ENCODE data around the gene PAGE2. TPM values are rescaled to one million over a fixed set of nuclear protein-coding genes. Genes with fewer than 3 reads are reported as not detected.
"Not testable (repeated sequence)": the region's sequence is repeated elsewhere in the genome, so short reads cannot be mapped to it uniquely, and the experiment has no call there.

The PAGE2 gene, protein sequence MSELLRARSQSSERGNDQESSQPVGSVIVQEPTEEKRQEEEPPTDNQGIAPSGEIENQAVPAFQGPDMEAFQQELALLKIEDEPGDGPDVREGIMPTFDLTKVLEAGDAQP
- total RNA-seq (2021; fragmentation: NEBNext Ultra II Directional; extraction: Animal tissue kit (Norgen Biotek cat#: 25700)) = under 1 TPM in 1 of 6 experiments, not detected in 5; 0.82 TPM
- long read RNA-seq = 0 reads

DNA sequence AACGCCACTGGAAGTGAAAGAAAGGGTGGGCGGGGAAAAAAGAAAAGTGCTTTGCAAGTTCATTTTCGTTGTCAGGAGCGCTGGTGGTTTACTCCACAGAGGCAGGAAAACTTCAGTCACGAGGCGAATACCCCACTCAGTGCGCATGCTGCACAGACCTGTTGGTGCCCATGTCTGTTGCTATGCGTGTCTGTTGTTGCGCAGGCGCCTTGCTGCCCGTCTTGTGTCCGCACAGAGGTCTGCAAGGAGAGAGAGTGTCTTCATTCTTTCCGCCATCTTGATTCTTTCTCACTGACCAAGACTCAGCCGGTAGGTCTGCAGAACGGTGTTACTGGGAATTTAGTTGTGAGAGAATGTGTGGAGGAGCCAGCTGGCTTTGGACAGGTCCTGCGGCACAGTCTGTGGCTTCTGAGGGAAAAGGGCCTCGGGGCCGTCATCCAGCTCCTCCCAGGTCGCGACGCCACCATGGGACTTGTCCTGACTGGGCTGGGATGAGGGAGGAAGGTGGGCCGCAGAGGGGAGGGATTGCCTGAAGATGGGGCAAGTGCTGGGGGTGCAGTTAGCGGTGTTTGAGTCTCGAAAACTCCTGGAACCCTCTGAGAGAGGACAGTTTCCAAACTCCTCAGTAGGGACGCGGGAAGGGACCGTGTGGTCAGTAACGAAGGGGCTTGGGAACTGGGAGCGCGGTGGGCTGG is at the start of gene PAGE2:
Gene PAGE2, plus strand, starts transcription at position 224 of the 695 bp plus-strand sequence. CDS start 1,003 bp downstream, outside the sequence.
- Mint-ChIP-seq H3K27me3 (ENCODE audit: insufficient read depth) (no peaks in the 10 kb centered on the region; the same call in 1 of the 2 replicates), H3K4me1 (ENCODE audit: low read depth) (no peaks in the 10 kb centered on the region), H3K9me3 (no peaks in the 10 kb centered on the region), H3K4me3 (no peak within 1 kb of the TSS), H3K36me3 (ENCODE audit: low read depth) (no peaks in the 10 kb centered on the region), H3K27ac (no peak within 1 kb of the TSS)
- no peak for DNase-seq
- TF ChIP-seq, protein P1, sequence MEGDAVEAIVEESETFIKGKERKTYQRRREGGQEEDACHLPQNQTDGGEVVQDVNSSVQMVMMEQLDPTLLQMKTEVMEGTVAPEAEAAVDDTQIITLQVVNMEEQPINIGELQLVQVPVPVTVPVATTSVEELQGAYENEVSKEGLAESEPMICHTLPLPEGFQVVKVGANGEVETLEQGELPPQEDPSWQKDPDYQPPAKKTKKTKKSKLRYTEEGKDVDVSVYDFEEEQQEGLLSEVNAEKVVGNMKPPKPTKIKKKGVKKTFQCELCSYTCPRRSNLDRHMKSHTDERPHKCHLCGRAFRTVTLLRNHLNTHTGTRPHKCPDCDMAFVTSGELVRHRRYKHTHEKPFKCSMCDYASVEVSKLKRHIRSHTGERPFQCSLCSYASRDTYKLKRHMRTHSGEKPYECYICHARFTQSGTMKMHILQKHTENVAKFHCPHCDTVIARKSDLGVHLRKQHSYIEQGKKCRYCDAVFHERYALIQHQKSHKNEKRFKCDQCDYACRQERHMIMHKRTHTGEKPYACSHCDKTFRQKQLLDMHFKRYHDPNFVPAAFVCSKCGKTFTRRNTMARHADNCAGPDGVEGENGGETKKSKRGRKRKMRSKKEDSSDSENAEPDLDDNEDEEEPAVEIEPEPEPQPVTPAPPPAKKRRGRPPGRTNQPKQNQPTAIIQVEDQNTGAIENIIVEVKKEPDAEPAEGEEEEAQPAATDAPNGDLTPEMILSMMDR (IDR thresholded peaks at IDR 0.05) = no peak

DNA sequence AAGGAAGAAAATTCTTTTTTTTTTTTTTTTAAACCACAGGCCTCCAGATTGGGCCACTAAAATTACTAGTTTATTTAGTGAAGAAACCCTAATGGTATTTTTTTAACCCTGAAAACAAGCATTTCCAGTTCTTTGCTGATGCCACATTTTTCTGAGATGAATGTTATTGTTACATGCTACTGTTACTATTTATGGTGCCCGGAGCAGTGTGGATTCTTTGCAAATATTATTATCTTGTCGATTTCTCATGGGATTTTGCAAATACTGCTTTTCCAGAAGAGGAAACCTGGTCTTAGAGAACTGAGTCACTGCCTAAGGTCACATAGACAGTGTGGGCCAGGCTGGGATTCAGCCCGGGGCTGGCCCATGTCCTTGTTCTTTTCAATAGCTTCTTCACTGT is 49.3 kb upstream of the PAGE2 start:
- peak overlapping the region; percentile 36; the same call in 1 of the 2 replicates for H3K27ac Mint-ChIP-seq
- no peaks in the 10 kb centered on the region for H3K9me3 Mint-ChIP-seq
- no peaks in the 10 kb centered on the region for H3K27me3 Mint-ChIP-seq (ENCODE audit: insufficient read depth)
- H3K36me3 Mint-ChIP-seq (ENCODE audit: low read depth) = no peaks in the 10 kb centered on the region
- H3K4me1 Mint-ChIP-seq (ENCODE audit: low read depth) = peaks cover 11% of the 10 kb centered on the region
- TF ChIP-seq, protein P1 (IDR thresholded peaks at IDR 0.05) = no peak
- H3K4me3 Mint-ChIP-seq = no peak overlapping the region
- DNase-seq = peak; percentile 30

DNA sequence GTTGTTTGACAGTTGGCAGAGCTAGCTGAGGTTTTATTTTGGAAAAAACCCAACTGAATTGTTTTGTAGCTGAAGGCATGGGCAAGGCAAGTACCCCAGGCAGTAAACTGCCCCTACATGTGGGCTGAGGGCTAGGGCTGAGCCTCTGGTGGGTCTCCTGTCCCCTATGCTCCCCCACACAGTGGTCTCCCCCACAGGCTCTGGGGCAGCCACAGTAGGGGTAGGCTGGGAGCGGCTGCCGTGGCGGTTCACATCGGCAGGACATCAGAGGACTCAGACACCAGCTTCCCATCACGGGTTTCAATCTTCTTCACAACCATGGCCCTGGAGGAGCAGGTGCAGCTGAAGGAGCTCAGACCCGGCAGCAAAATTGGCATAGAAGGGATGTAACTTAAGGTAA is 47.3 kb upstream of the PAGE2 start:
- Mint-ChIP-seq H3K9me3 (no peaks in the 10 kb centered on the region), H3K36me3 (ENCODE audit: low read depth) (no peaks in the 10 kb centered on the region)
- TF ChIP-seq, protein P1 (IDR thresholded peaks at IDR 0.05) = no peak

DNA sequence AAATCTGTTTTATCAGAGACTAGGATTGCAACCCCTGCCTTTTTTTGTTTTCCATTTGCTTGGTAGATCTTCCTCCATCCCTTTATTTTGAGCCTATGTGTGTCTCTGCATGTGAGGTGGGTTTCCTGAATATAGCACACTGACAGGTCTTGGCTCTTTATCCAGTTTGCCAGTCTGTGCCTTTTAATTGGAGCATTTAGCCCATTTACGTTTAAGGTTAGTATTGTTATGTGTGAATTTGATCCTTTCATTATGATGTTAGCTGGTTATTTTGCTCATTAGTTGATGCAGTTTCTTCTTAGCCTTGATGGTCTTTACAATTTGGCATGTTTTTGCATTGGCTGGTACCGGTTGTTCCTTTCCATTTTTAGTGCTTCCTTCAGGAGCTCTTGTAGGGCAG is 38.2 kb upstream of the PAGE2 start:
- H3K27ac Mint-ChIP-seq; H3K4me1 Mint-ChIP-seq (ENCODE audit: low read depth); H3K9me3 Mint-ChIP-seq; DNase-seq; H3K4me3 Mint-ChIP-seq; H3K36me3 Mint-ChIP-seq (ENCODE audit: low read depth); H3K27me3 Mint-ChIP-seq (ENCODE audit: insufficient read depth): not testable (repeated sequence)

More for the DNA sequence above, 47.3 kb upstream of the PAGE2 start:
- H3K27ac Mint-ChIP-seq = no peak overlapping the region
- H3K4me1 Mint-ChIP-seq (ENCODE audit: low read depth) = peaks cover 11% of the 10 kb centered on the region
- H3K27me3 Mint-ChIP-seq (ENCODE audit: insufficient read depth) = no peaks in the 10 kb centered on the region
- H3K4me3 Mint-ChIP-seq = no peak overlapping the region
- no peak for DNase-seq

DNA sequence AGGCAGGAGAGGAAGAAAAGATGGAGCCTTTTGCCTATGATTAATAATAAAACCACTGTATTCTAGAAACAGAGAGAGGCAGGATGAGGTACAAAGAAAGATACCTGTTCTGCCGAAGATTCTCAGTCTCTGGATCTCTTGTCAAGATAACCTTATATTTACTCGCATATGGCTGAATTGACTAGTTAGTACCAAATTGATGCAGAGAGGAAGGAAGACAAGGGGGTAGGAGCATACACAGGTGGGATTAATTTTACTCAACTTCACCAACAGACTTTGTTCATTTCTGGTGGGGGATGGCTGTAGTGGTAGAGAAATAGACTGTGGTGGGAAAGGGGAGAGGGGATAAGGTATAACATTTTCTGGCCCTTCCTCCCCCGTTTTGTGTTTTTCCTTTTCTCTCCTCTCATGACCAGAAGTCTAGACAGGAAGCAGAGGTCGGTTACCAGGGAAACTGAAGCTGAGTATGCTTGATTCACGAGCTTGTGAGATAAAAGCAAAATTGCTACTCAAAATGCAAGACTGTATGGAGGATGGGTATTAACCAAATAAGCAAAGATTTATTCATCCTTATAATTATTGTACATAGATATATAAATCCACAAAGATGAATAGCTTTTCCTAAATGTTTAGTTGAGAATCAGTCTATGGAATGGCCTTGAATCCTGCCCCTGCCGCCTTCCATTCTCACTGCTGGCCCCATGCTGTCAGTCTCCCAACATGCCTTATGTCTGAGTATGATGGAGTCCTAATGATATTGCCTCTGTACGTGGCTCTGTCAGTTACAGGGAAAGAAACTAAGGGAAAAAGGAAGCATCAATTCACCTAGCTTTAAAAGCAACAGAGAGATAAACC is 31.8 kb upstream of the PAGE2 start:
- no peak overlapping the region for H3K27ac Mint-ChIP-seq
- peak overlapping the region; percentile 51; the same call in 1 of the 2 replicates for H3K4me3 Mint-ChIP-seq
- H3K4me1 Mint-ChIP-seq (ENCODE audit: low read depth) = peaks cover 11% of the 10 kb centered on the region
- no peaks in the 10 kb centered on the region for H3K9me3 Mint-ChIP-seq
- peak; percentile 0 for DNase-seq
- peaks cover 2% of the 10 kb centered on the region; the same call in 1 of the 2 replicates for H3K27me3 Mint-ChIP-seq (ENCODE audit: insufficient read depth)
- TF ChIP-seq, protein P1 (IDR thresholded peaks at IDR 0.05) = no peak
- no peaks in the 10 kb centered on the region for H3K36me3 Mint-ChIP-seq (ENCODE audit: low read depth)

Measured in HFFc6 (cell line).